Esophagus squamous epithelium (tissue), 4 donors: ENCODE measurements around the gene DEFB114.
"Not testable (repeated sequence)": the region's sequence is repeated elsewhere in the genome, so short reads cannot be mapped to it uniquely, and the experiment has no call there.

Experiments used
- CTCF ChIP-seq, 6 experiments: fragments of 450-650 bp in 4 of 6; fragments of 200-600 bp in 2 of 6; sonication (generic) in 2 of 6; IDR thresholded peaks; one replicate each; pipeline ENCODE4 v1.5.1; 2016 to 2019; ENCODE audit warnings: antibody characterized with exemption in 6 of 6, mild to moderate bottlenecking in 4 of 6, moderate library complexity in 4 of 6
- POLR2A ChIP-seq, 4 donors: fragments of 450-650 bp; IDR thresholded peaks; one replicate each; pipeline ENCODE4 v1.6.1; 2017; ENCODE audit warnings: antibody characterized with exemption in 4 of 4, mild to moderate bottlenecking in 4 of 4, moderate library complexity in 3 of 4

DNA sequence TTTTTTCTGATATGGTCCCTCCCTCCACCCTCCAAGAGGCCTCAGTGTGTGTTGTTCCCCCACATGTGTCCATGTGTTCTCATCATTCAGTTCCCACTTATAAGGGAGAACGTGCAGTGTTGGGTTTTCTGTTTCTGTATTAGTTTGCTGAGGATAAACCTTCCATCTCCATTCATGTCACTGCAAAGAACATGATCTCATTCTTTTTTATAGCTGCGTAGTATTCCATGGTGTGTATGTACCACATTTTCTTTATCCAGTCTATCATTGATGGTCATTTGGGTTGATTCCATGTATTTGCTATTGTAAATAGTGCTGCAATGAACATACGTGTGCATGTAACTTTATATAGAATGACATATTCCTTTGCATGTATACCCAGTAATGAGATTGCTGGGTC lies 19.9 kb downstream of the DEFB114 start:
- not testable (repeated sequence) for TF ChIP-seq POLR2A, CTCF (IDR thresholded peaks at IDR 0.05)
